ENCODE results near the gene PROC. TPM values are rescaled to one million over a fixed set of nuclear protein-coding genes. Genes with fewer than 3 reads are reported as not detected.

The PROC gene
- total RNA-seq, 2 experiments from 2014 or later: not detected

DNA sequence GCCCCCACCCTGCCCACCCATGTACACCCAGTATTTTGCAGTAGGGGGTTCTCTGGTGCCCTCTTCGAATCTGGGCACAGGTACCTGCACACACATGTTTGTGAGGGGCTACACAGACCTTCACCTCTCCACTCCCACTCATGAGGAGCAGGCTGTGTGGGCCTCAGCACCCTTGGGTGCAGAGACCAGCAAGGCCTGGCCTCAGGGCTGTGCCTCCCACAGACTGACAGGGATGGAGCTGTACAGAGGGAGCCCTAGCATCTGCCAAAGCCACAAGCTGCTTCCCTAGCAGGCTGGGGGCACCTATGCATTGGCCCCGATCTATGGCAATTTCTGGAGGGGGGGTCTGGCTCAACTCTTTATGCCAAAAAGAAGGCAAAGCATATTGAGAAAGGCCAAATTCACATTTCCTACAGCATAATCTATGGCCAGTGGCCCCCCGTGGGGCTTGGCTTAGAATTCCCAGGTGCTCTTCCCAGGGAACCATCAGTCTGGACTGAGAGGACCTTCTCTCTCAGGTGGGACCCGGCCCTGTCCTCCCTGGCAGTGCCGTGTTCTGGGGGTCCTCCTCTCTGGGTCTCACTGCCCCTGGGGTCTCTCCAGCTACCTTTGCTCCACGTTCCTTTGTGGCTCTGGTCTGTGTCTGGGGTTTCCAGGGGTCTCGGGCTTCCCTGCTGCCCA lies 9.3 kb downstream of the PROC start:
- ATAC-seq (no peak), DNase-seq (no peak)
- Mint-ChIP-seq H3K4me1 (ENCODE audit: low read depth) (peaks cover 8% of the 10 kb centered on the region), H3K27ac (no peak overlapping the region), H3K36me3 (ENCODE audit: low read depth) (no peaks in the 10 kb centered on the region), H3K9me3 (no peaks in the 10 kb centered on the region), H3K4me3 (no peak overlapping the region), H3K27me3 (peaks cover 23% of the 10 kb centered on the region)
- TF ChIP-seq, protein P1, sequence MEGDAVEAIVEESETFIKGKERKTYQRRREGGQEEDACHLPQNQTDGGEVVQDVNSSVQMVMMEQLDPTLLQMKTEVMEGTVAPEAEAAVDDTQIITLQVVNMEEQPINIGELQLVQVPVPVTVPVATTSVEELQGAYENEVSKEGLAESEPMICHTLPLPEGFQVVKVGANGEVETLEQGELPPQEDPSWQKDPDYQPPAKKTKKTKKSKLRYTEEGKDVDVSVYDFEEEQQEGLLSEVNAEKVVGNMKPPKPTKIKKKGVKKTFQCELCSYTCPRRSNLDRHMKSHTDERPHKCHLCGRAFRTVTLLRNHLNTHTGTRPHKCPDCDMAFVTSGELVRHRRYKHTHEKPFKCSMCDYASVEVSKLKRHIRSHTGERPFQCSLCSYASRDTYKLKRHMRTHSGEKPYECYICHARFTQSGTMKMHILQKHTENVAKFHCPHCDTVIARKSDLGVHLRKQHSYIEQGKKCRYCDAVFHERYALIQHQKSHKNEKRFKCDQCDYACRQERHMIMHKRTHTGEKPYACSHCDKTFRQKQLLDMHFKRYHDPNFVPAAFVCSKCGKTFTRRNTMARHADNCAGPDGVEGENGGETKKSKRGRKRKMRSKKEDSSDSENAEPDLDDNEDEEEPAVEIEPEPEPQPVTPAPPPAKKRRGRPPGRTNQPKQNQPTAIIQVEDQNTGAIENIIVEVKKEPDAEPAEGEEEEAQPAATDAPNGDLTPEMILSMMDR (IDR thresholded peaks at IDR 0.05): no peak
- CTCF ChIA-PET: interaction anchor here (1.1 kb wide), 1 partner anchor 52 kb away, joined by 3 read pairs; no protein-coding TSS in a partner anchor
- intact Hi-C loops (cut with micrococcal nuclease): no loop called here
- POLR2A ChIA-PET: interaction anchor here (0.7 kb wide), 1 partner anchor 14 kb away, joined by 3 read pairs; no protein-coding TSS in a partner anchor

DNA sequence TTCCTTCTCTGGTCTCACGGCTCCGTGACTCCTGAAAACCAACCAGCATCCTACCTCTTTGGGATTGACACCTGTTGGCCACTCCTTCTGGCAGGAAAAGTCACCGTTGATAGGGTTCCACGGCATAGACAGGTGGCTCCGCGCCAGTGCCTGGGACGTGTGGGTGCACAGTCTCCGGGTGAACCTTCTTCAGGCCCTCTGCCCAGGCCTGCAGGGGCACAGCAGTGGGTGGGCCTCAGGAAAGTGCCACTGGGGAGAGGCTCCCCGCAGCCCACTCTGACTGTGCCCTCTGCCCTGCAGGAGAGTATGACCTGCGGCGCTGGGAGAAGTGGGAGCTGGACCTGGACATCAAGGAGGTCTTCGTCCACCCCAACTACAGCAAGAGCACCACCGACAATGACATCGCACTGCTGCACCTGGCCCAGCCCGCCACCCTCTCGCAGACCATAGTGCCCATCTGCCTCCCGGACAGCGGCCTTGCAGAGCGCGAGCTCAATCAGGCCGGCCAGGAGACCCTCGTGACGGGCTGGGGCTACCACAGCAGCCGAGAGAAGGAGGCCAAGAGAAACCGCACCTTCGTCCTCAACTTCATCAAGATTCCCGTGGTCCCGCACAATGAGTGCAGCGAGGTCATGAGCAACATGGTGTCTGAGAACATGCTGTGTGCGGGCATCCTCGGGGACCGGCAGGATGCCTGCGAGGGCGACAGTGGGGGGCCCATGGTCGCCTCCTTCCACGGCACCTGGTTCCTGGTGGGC lies 10.0 kb downstream of the PROC start:
- no peaks in the 10 kb centered on the region for H3K9me3 Mint-ChIP-seq
- POLR2A ChIA-PET: interaction anchor here (0.7 to 1.4 kb wide), 2 partner anchors 11 to 14 kb away, joined by 3 to 5 read pairs; partner anchors contain the start of gene PROC
- CTCF ChIA-PET: interaction anchor here (1.1 kb wide), 1 partner anchor 51 kb away, joined by 3 read pairs; no protein-coding TSS in a partner anchor

DNA sequence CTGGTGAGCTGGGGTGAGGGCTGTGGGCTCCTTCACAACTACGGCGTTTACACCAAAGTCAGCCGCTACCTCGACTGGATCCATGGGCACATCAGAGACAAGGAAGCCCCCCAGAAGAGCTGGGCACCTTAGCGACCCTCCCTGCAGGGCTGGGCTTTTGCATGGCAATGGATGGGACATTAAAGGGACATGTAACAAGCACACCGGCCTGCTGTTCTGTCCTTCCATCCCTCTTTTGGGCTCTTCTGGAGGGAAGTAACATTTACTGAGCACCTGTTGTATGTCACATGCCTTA lies 10.5 kb downstream of the PROC start:
- Mint-ChIP-seq H3K9me3 (no peaks in the 10 kb centered on the region), H3K36me3 (ENCODE audit: low read depth) (no peaks in the 10 kb centered on the region), H3K27ac (no peak overlapping the region), H3K4me1 (ENCODE audit: low read depth) (peaks cover 3% of the 10 kb centered on the region), H3K27me3 (peaks cover 17% of the 10 kb centered on the region), H3K4me3 (no peak overlapping the region)
- ChIA-PET CTCF (no interaction called here), POLR2A (interaction anchor here (1.4 kb wide), 1 partner anchor 11 kb away, joined by 5 read pairs; the partner anchor contains the start of gene PROC)
- ATAC-seq (no peak), DNase-seq (no peak)
- intact Hi-C loops (cut with micrococcal nuclease): no loop called here
- TF ChIP-seq, protein P1 (IDR thresholded peaks at IDR 0.05): no peak

More for the DNA sequence above, 10.0 kb downstream of the PROC start:
- intact Hi-C loops (cut with micrococcal nuclease): no loop called here
- peaks cover 5% of the 10 kb centered on the region for H3K4me1 Mint-ChIP-seq (ENCODE audit: low read depth)
- H3K27me3 Mint-ChIP-seq: peaks cover 20% of the 10 kb centered on the region
- no peak overlapping the region for H3K4me3 Mint-ChIP-seq
- DNase-seq: no peak
- H3K27ac Mint-ChIP-seq: no peak overlapping the region
- TF ChIP-seq, protein P1 (IDR thresholded peaks at IDR 0.05): no peak
- no peak for ATAC-seq
- no peaks in the 10 kb centered on the region for H3K36me3 Mint-ChIP-seq (ENCODE audit: low read depth)

DNA sequence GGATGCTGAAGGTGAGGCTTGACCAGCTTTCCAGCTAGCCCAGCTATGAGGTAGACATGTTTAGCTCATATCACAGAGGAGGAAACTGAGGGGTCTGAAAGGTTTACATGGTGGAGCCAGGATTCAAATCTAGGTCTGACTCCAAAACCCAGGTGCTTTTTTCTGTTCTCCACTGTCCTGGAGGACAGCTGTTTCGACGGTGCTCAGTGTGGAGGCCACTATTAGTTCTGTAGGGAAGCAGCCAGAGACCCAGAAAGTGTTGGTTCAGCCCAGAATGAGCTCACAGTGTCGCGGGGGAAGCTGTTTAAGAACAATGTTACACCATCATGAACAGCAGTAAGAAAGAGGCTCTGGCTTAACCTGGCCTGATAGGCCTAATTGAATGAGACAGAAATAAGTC lies 11.1 kb downstream of the PROC start:
- H3K4me1 Mint-ChIP-seq (ENCODE audit: low read depth): no peaks in the 10 kb centered on the region
- H3K4me3 Mint-ChIP-seq: no peak overlapping the region
- ChIA-PET POLR2A (interaction anchor here (1.4 kb wide), 1 partner anchor 12 kb away, joined by 5 read pairs; the partner anchor contains the start of gene PROC), CTCF (interaction anchor here (0.9 kb wide), 1 partner anchor 162 kb away, joined by 3 read pairs; no protein-coding TSS in a partner anchor)
- H3K36me3 Mint-ChIP-seq (ENCODE audit: low read depth): no peaks in the 10 kb centered on the region
- ATAC-seq: no peak
- peaks cover 12% of the 10 kb centered on the region for H3K27me3 Mint-ChIP-seq
- no peak for DNase-seq
- H3K9me3 Mint-ChIP-seq: no peaks in the 10 kb centered on the region
- intact Hi-C loops (cut with micrococcal nuclease): no loop called here
- TF ChIP-seq, protein P1 (IDR thresholded peaks at IDR 0.05): no peak
- H3K27ac Mint-ChIP-seq: no peak overlapping the region

All from activated CD8-positive, alpha-beta T cell treated with anti-CD3 and anti-CD28 coated beads for 36 hours (primary cell).